ENCODE results near the gene KIAA1549. TPM values are rescaled to one million over a fixed set of nuclear protein-coding genes. Genes with fewer than 3 reads are reported as not detected.
"Not testable (repeated sequence)": the region's sequence is repeated elsewhere in the genome, so short reads cannot be mapped to it uniquely, and the experiment has no call there.

The KIAA1549 gene
- total RNA-seq, 2 experiments from 2014 or later, result 1.7 to 2.2 TPM

DNA sequence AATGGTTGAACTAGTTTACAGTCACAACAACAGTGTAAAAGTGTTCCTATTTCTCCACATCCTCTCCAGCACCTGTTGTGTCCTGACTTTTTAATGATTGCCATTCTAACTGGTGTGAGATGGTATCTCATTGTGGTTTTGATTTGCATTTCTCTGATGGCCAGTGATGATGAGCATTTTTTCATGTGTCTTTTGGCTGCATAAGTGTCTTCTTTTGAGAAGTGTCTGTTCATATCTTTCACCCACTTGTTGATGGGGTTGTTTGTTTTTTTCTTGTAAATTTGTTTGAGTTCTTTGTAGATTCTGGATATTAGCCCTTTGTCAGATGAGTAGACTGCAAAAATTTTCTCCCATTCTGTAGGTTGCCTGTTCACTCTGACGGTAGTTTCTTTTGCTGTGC lies 40.6 kb downstream of the KIAA1549 start:
- not testable (repeated sequence) for H3K9me3 Mint-ChIP-seq, H3K4me1 Mint-ChIP-seq

DNA sequence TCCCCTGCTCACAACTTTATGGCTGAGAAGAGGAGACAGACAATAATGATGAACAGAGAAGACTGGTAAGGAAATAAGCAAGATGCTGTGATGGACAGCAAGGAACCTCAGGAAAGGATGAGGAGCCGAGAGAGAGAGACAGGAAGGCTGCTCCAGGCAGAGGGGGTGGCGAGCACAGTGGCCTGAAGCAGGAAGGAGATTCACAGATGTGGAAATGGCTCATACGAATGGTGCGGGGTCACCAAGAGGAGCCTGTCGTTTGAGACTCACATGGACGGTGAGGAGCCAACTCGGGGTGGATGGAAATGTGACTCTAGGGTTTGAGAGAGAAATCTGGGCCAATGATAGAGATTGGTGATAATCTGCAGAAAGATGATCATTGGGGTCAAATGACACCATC lies 43.7 kb downstream of the KIAA1549 start:
- Mint-ChIP-seq H3K27ac (no peak overlapping the region), H3K4me3 (no peak overlapping the region), H3K36me3 (no peaks in the 10 kb centered on the region), H3K27me3 (peaks cover 6% of the 10 kb centered on the region), H3K9me3 (no peaks in the 10 kb centered on the region), H3K4me1 (no peaks in the 10 kb centered on the region)
- no peak for DNase-seq

More for the DNA sequence above, 40.6 kb downstream of the KIAA1549 start:
- not testable (repeated sequence) for H3K27ac Mint-ChIP-seq, DNase-seq, H3K4me3 Mint-ChIP-seq, H3K36me3 Mint-ChIP-seq, H3K27me3 Mint-ChIP-seq

DNA sequence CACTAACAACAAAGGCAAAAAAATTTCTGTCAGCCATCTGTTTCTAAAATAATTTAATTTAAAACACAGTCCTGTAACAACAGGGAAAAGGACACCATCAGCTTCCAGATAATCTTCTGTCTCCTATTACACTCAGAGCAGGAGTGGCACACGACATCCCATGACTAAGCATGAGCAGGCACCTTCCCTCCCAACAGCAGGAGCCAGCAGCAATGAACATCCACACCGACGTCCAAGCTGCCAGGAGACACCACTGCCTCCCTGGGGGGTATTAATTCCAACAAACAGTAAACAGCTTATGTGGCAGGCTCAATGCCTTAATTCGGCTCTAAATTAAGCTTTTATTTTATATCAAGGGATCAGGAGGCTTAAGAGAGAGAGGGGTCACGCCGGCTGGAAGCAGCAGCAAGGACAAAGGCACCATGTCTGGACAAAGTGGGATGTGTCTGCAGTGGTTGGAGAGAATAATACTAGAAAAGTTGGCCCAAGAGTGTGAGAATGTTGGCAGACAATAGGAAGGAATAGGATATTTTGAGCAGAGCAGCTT lies 45.7 kb downstream of the KIAA1549 start:
- DNase-seq, result no peak
- H3K36me3 Mint-ChIP-seq, result no peaks in the 10 kb centered on the region
- no peak overlapping the region for H3K4me3 Mint-ChIP-seq
- no peaks in the 10 kb centered on the region for H3K9me3 Mint-ChIP-seq
- H3K27me3 Mint-ChIP-seq, result peaks cover 2% of the 10 kb centered on the region
- H3K4me1 Mint-ChIP-seq, result no peaks in the 10 kb centered on the region
- no peak overlapping the region for H3K27ac Mint-ChIP-seq

DNA sequence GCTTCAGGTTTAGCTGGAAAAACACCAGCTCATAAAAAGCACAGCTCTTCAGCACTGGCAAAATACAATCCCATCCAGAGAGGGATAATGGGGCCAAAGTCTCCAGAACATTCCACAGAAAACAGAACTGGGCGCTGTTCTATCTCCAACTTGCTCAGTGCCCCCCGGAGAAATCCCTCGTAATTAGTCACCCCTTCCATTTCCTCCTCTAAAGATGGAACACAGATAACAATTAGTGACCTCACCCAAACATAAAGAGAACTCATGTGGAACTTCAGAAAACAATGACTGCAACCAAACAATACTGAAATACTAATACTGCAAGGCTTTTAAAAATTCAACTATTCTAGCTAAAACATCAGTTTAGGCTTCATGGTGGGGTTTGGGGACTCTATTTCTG lies 46.3 kb downstream of the KIAA1549 start:
- no peaks in the 10 kb centered on the region for H3K36me3 Mint-ChIP-seq
- H3K4me1 Mint-ChIP-seq, result no peaks in the 10 kb centered on the region
- H3K9me3 Mint-ChIP-seq, result no peaks in the 10 kb centered on the region
- no peak for DNase-seq
- H3K27me3 Mint-ChIP-seq, result peaks cover 2% of the 10 kb centered on the region
- no peak overlapping the region for H3K27ac Mint-ChIP-seq
- no peak overlapping the region for H3K4me3 Mint-ChIP-seq

DNA sequence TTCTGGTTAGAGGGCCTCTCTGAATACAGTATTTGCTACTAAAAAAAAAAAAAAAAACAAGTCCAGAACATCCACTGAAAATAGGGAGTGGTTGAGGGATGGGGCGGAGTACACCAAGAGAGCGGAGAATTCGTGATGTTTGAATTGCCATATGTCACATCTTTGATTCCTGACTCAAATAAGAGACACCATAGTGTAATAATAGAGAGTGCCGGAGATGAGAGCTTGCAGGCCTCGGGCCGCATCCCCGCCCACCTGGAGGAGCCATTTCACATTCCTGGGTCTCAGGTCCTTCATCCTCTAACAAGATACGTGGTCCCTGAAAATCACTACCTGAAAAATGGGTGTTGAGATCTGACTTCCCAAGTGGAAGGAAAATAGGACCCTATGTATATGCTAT lies 46.8 kb downstream of the KIAA1549 start:
- H3K27me3 Mint-ChIP-seq, result peaks cover 2% of the 10 kb centered on the region
- DNase-seq, result no peak
- H3K27ac Mint-ChIP-seq, result no peak overlapping the region
- no peaks in the 10 kb centered on the region for H3K4me1 Mint-ChIP-seq
- no peaks in the 10 kb centered on the region for H3K36me3 Mint-ChIP-seq
- H3K9me3 Mint-ChIP-seq, result no peaks in the 10 kb centered on the region
- H3K4me3 Mint-ChIP-seq, result no peak overlapping the region

DNA sequence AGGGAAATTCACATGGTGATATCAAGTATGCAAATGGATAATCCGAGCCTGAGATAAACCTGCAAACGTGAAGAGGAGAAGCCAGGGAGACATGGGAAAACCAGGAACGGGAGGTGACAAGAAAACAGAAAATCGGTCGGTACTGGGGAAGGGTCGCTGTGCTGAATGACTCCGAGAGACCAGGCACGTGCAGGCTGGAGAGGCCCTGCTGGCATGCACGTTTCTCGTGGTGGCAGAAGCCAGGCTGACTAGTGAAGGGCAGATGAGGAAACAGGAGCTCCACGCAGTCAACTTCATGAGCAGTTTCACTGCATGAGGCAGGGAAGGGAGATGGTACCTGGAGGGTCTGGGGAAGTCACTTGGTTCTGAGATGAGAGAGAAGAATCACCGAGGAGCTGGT lies 48.3 kb downstream of the KIAA1549 start:
- H3K36me3 Mint-ChIP-seq, result no peaks in the 10 kb centered on the region
- no peak overlapping the region for H3K4me3 Mint-ChIP-seq
- DNase-seq, result no peak
- no peaks in the 10 kb centered on the region for H3K9me3 Mint-ChIP-seq
- H3K27me3 Mint-ChIP-seq, result peaks cover 2% of the 10 kb centered on the region
- no peaks in the 10 kb centered on the region for H3K4me1 Mint-ChIP-seq
- no peak overlapping the region for H3K27ac Mint-ChIP-seq

DNA sequence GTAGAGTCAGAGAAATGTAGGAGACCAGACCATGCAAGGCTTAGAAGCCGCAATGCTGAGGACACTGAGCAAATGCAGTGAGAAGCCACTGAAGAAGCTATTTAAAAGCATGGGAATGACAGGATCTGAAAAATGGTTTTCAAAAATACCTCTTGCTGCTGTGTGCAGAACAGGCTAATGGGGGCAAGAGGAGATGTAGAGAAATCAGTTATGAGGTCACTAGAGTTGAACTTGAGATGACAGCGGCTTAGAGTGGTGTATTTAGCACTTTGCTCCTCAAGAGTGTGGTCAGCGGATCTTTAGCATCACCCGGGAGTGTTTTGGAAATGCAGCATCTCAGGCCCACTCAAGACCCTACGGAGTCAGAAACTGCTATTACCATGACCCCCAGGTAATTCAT lies 48.8 kb downstream of the KIAA1549 start:
- peaks cover 2% of the 10 kb centered on the region for H3K27me3 Mint-ChIP-seq
- H3K4me3 Mint-ChIP-seq, result no peak overlapping the region
- H3K9me3 Mint-ChIP-seq, result no peaks in the 10 kb centered on the region
- H3K36me3 Mint-ChIP-seq, result no peaks in the 10 kb centered on the region
- no peak for DNase-seq
- no peaks in the 10 kb centered on the region for H3K4me1 Mint-ChIP-seq
- no peak overlapping the region for H3K27ac Mint-ChIP-seq

DNA sequence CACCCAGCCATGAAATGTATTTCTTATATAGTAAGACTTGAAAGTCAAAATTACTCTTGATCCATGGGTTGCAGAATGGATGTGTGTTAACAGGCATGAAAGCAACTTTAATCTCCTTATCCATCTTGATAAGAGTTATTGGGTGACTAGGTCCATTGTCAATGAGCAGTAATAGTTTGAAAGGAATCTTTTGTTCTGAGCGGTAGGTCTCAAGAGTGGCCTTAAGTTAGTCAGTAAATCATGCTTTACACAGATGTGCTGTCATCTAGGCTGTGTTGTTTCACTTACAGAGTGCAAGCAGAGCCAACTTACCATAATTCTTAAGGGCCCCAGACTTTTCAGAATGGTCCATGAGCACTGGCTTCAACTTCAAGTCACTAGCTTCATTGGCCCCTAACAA lies 51.2 kb downstream of the KIAA1549 start:
- Mint-ChIP-seq H3K4me1 (peaks cover 7% of the 10 kb centered on the region), H3K27ac (no peak overlapping the region), H3K9me3 (no peaks in the 10 kb centered on the region), H3K27me3 (no peaks in the 10 kb centered on the region), H3K4me3 (no peak overlapping the region), H3K36me3 (no peaks in the 10 kb centered on the region)
- DNase-seq, result no peak

DNA sequence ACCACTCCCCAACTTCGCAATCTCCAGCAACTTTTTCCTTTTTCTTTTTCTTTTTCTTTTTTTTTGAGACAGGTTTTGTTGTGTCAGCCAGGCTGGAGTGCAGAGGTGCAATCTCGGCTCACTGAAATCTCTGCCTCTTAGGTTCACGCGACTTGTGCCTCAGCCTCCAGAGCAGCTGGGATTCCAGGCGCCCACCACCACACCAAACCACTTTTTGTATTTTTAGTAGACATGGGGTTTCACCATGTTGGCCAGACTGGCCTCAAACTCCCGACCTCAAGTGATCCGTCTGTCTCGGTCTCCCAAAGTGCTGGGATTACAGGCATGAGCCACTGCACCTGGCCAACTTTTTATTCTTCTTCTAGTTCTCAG lies 55.0 kb downstream of the KIAA1549 start:
- Mint-ChIP-seq H3K4me3 (no peak overlapping the region), H3K9me3 (no peaks in the 10 kb centered on the region)

DNA sequence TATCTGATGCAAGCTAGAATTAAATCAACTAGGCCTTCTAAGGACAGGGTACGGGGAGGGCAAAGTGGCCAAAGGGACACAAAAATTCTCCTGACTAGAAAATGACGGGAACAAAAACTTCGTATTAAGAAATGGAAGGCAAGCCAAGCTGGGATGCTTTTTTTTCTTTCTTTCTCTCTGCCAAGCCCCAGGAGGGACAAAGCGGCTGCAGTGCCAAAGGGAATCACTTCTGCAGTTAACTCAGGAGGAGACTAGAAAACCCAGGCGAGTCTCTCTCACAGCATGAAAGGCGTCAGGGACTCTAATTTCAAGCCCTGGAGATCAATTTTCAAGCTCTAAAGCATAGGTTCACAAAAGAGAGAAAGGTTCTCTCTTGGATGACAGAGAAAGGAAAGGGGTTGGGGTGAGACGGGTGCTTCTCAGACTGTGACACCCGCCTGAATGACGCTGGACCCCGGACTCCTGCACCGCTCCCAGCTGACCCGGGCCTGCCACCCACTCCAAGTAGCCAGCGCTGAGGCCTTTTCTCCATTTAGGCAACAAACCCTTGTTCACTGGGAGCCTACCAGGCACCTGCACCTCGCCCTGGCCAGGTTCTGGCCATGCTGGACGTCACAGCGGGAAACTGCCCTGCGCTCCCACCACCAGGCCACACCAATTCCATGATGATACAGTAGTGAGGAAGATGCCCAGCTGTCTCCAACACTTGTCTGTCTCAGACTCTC lies 56.5 kb downstream of the KIAA1549 start:
- Mint-ChIP-seq H3K4me1 (peaks cover 10% of the 10 kb centered on the region), H3K4me3 (no peak overlapping the region), H3K27ac (no peak overlapping the region), H3K9me3 (no peaks in the 10 kb centered on the region), H3K36me3 (no peaks in the 10 kb centered on the region), H3K27me3 (no peaks in the 10 kb centered on the region)
- DNase-seq, result no peak

More for the DNA sequence above, 55.0 kb downstream of the KIAA1549 start:
- Mint-ChIP-seq H3K27ac (no peak overlapping the region), H3K36me3 (no peaks in the 10 kb centered on the region), H3K27me3 (no peaks in the 10 kb centered on the region), H3K4me1 (peaks cover 7% of the 10 kb centered on the region)
- no peak for DNase-seq

DNA sequence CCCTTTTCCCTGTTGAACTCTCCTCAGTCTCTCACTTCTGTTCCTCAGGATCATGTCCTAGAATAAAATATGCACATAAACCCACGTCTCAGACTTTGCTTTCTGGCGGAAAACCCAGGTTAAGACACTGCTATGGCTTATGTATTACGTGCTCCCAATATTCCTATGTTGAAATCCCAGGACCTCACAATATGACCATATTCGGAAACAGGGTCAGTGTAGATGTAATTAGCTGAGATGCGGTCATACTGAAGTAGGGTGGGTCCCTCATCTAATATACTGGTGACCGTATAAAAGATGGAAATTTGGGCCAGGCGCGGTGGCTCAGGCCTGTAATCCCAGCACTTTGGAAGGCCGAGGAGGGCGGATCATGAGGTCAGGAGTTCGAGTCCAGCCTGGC lies 59.9 kb downstream of the KIAA1549 start:
- Mint-ChIP-seq H3K27me3 (no peaks in the 10 kb centered on the region), H3K27ac (no peak overlapping the region), H3K4me1 (peaks cover 8% of the 10 kb centered on the region), H3K4me3 (no peak overlapping the region), H3K9me3 (no peaks in the 10 kb centered on the region), H3K36me3 (no peaks in the 10 kb centered on the region)
- no peak for DNase-seq

DNA sequence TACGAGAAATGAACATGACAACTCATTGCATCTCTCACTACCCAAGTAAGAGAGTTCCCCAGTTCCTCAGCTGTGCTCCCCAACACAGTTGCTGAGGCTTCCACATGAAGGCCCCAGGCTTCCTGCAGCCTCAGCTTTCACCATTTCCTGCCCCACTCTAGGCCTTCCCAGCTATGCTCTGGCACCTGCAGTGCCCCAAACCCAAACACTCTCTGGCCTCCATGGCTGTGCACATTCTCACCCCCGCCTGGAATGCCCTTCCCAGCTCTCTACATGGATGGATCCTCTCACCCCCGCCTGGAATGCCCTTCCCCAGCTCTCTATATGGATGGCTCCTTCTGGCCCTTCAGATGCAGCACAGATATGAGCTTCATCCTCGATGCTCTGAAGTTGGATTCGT lies 61.3 kb downstream of the KIAA1549 start:
- Mint-ChIP-seq H3K27me3 (no peaks in the 10 kb centered on the region), H3K36me3 (no peaks in the 10 kb centered on the region), H3K9me3 (no peaks in the 10 kb centered on the region), H3K27ac (no peak overlapping the region), H3K4me3 (no peak overlapping the region), H3K4me1 (peaks cover 3% of the 10 kb centered on the region)
- no peak for DNase-seq

DNA sequence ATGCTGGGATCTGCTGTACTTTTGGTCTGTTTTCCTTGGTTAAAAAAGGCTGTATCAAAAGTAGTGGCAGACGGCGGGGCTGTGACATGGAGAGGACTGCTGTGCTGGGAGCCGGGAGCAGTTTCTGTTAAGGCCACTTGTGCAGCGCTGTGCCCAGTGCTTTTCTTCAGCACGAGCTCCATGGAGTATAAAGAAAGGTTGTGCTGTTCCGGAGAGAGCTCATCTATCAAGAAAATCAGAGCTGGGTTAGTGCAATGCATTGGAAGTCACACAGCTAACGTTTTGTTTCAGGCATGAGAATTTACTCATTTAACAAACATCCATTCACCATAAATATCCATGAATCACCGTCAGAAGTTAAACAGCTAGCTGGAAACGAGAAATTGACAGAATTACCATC lies 62.0 kb downstream of the KIAA1549 start:
- DNase-seq, result no peak
- Mint-ChIP-seq H3K9me3 (no peaks in the 10 kb centered on the region), H3K27me3 (no peaks in the 10 kb centered on the region), H3K27ac (no peak overlapping the region), H3K36me3 (no peaks in the 10 kb centered on the region), H3K4me3 (no peak overlapping the region), H3K4me1 (peaks cover 3% of the 10 kb centered on the region)

DNA sequence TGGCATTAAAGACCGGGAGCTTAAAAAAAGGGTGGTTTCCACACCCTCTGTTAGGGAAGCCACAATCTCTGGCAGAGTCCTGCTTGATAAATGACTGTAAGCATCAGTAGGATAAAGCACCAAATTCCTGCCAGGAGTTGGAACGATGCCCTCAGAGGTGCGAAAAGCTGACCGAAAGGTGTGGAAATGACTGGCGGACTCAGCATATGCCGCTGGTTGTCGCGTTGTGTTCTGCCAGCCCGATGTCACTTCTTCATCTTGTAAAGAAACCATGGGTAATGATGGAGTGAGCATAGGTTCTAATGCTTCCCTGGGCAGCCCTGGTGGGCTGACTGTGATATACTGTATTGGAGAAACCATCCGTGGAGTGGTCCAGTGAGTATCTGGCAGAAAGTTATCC lies 62.4 kb downstream of the KIAA1549 start:
- Mint-ChIP-seq H3K27me3 (no peaks in the 10 kb centered on the region), H3K27ac (no peak overlapping the region), H3K4me3 (no peak overlapping the region), H3K4me1 (peaks cover 3% of the 10 kb centered on the region), H3K36me3 (no peaks in the 10 kb centered on the region), H3K9me3 (no peaks in the 10 kb centered on the region)
- DNase-seq, result no peak

DNA sequence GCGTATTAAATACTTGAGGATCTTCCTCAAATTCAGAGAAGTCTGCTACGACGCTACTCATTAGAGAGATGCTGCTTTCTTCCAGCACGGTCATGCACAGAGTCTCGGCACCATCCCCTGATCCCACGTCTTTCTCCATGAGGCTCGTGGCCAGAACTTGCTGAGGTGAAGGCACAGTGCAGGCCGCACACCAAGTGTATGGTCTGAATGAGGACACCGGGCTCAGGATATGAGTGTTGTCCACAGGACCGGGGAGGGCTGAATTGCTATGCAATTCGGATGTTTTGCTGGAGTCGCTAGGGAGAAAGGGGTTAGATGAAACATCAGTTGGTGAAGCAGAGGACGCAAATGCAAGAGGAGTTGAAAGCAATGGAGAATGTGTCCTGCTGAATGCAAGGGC lies 63.0 kb downstream of the KIAA1549 start:
- Mint-ChIP-seq H3K27me3 (peaks cover 4% of the 10 kb centered on the region), H3K27ac (no peak overlapping the region), H3K9me3 (no peaks in the 10 kb centered on the region), H3K36me3 (no peaks in the 10 kb centered on the region), H3K4me3 (no peak overlapping the region), H3K4me1 (peaks cover 3% of the 10 kb centered on the region)
- DNase-seq, result no peak

DNA sequence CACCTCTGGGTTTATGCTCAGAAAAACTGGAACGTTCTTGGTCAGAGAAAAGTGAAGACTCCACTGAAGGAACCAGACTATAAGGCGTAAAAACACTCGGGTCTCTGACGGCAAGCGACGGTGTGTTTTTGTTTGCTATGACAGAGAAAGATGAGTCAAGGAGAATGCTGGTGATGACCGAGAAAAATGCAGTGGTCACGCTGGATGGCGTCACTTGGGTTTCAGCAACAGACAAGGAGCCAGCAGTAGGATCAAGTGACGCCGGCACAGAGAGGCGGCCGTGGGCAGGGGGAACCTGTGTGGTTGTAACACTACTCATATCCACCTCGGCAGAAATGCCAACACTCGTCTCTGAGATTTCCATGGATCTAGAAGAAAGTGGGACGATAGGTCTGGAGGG lies 63.4 kb downstream of the KIAA1549 start:
- Mint-ChIP-seq H3K9me3 (no peaks in the 10 kb centered on the region), H3K27ac (no peak overlapping the region), H3K27me3 (peaks cover 4% of the 10 kb centered on the region), H3K4me1 (peaks cover 3% of the 10 kb centered on the region), H3K36me3 (no peaks in the 10 kb centered on the region), H3K4me3 (no peak overlapping the region)
- DNase-seq, result no peak

All from activated naive CD8-positive, alpha-beta T cell treated with anti-CD3 and anti-CD28 coated beads for 36 hours (primary cell).